ENCODE measurements around the gene SUPT16H.
"Not testable (repeated sequence)": the region's sequence is repeated elsewhere in the genome, so short reads cannot be mapped to it uniquely, and the experiment has no call there.

The SUPT16H gene

DNA sequence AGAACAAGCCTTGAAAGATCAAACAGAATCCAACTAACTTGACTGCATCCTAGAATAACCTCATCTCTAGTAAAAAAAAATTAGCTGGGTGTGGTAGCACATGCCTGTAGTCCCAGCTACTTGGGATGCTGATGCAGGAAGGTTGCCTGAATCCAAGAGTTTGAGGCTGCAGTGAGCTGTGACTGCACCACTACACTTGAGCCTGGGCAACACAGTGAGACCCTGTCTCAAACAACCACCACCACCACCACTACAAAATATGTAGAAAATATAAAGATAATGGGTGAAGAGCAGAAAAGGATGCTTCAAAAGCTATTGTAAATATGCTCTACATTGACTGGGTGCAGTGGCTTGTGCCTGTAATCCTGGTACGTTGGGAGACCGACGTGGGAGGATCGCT lies 27.3 kb downstream of the SUPT16H start:
- DNase-seq, result no peak

DNA sequence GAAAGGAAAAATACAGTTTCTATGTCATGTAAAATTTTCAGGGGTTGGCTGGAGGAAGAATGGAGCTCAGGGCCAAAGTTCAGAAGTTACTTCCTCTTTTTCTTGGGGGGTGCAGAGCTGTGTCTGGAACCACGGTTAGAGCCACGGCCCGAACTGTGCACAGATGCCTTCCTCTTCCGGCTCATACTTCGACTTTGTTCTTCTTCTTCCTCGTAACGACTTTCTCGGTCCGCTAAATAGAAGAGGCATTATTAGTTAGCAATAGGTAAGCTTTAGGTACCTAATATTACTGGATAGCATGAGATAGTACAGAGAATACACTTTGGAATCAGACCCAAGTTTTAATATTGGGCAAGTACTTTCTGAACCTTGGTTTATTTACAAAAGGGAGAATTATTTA lies 31.2 kb downstream of the SUPT16H start:
- DNase-seq, result no peak

DNA sequence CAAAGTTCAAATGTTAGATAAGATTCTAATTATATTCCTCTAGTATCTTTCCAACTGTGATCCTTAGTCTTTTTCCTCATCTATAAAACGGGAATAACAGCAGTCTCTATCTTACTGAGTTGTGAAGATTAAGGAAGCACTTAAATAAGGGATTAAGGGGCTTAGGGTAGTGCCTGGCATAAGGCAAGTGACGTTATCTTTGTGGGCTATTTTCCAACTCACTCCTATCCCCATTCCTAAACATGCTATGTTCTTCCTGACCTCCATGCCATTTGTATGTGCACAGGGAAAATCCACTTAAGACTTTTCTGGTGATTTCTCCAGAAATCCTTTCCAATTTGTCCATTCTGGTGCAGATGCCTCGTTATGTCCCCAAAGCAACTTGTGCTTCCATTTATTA lies 33.3 kb downstream of the SUPT16H start:
- DNase-seq, result no peak

DNA sequence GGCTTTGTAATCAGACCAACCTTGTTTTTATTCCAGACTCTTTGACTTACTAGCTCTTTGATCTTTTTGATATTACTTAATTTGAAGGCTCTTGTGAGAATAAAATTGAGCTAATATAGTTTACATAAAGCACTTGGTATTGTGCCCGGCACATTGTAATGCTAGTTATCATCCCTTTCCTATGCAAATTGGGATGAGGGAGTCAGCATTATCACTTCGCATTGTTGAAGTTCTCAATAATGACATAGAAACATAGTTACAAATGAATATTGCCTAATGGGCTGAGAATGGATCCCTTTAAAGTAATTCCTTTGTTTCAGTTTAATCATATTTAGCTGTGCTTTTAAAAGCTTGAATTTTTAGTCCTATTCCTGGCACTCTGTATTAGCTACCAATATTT lies 36.6 kb downstream of the SUPT16H start:
- no peak for DNase-seq

DNA sequence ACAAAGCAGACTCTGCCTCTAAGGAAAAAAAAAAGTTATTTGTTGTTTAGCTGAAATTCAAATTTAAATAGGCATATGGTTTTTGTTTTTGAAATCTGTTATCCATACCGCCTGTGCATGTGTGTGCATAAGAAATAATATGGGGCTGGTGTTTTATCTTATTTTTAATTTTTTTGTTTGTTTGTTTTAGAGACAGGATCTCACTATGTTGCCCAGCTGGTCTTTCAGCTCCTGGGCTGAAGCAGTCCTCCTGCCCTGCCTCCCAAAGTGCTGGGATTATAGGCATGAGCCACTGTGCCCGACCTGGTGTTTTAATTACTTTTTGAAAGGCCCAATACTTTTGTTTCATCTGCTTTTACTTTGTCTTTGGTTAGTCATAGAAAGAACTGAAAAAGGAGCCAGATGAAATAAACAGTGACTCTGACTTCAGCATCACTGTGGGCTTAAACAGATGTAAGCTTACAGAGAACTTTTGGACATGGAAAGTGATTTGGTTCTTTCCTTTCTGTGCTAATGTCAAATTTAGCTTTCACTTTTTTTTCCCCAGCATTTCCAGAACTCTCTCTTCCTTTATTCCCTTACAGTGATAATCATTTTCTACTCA lies 37.2 kb downstream of the SUPT16H start:
- no peak for DNase-seq

DNA sequence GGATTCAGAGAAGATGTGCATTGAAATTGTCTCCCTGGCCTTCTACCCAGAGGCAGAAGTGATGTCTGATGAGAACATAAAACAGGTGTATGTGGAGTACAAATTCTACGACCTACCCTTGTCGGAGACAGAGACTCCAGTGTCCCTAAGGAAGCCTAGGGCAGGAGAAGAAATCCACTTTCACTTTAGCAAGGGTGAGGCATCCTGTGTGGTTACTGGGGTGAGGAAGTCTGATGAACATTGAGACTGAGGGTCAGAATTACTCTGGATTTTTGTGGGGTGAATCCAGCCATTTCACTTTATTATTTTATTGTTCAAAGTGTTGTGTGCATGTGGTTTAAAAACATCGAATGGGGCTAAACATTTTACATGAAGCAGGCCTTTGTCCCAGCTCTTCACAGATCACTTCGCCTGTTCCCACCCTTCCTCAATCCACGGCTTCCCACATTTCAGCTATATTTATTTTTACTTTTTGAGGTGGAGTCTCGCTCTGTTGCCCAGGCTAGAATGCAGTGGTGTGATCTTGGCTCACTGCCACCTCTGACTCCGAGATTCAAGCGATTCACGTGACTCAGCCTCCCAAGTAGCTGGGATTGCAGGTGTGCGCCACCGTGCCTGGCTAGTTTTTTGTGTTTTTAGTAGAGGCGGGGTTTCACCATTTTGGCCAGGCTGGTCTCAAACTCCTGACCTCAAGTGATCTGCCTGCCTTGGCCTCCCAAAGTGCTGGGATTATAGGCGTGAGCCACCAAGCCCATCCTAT lies 40.6 kb downstream of the SUPT16H start:
- DNase-seq, result no peak

DNA sequence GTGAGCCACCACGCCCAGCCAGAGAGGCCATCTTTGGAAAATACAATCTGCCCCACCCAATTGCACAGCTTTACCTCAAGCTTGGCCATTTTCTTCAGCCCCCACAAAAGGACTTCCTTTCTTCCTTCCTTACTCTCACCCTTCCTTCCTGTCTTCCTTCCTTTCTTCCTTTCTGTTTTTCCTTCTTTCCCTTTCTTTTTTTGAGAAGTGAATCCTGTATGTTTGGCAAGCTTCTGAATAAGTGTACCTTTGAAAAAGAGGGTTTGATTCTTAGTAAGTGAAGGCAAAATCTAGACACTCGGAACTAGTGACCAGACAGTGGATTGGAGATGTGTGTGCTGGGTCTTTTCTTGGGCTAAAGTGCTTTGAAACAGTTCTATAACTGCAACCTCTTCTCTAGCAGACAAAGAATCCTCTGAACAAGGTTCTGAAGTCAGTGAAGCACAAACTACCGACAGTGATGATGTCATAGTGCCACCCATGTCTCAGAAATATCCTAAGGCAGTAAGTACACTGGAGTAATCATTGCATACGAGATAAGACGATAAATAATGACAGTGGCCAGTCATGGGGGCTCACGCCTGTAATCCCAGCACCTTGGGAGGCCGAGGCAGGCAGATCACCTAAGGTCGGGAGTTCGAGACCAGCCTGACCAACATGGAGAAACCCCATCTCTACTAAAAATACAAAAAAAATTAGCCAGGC lies 49.5 kb downstream of the SUPT16H start:
- no peak for DNase-seq

DNA sequence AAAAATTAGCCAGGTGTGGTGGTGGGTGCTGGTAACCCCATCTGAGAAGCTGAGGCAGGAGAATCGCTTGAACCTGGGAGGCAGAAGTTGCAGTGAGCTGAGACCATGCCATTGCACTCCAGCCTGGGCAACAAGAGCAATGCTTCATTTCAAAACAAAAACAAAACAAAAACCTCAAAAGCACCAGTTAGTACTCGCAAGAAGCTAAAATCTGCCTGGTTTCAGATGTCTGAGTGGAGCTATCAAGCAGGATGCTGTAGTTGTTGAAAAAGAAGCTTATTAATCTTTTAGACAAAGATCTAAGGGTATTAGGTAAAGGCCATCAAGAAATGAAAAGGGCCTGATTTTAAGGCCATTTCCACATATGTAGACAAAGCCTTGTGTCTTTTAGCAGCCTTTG lies 50.9 kb downstream of the SUPT16H start:
- no peak for DNase-seq

DNA sequence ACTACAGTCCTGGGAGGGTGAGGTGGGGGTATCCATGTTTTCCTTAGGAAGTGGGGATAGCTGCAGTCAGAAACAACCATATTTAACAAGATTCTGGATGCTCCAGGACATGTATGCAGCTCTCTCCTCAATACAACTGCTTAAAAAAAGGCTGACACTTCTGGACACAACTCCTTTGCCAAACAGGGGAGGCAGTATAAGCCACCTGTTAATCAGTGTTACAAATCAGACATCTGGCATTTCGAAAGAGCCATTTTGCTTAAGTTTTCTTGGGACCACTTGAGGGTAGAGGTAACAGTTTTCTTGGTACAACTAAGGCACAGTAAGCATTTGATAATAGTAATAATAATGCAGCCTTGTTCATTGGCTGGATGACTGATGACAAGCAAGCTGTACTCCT lies 56.8 kb downstream of the SUPT16H start:
- no peak for DNase-seq

DNA sequence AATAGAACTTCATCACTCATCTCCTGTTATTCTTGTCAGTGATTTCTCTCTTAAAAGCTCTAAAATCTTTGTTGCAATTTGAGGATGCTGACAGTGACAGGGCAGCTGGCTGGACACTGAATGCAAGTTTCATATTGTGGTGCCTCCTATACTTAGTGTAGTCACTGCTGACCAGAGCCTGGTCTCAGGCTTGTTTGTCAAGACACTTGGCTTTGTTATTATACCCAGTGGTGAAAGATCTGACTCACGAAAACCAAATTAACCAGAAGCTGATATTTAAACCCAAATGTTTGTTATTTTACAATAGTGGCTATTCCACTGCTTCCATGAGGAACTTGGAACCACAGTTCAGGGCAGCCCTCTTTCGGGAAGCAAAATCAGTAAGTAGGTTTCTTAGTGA lies 61.1 kb downstream of the SUPT16H start:
- DNase-seq, result no peak

DNA sequence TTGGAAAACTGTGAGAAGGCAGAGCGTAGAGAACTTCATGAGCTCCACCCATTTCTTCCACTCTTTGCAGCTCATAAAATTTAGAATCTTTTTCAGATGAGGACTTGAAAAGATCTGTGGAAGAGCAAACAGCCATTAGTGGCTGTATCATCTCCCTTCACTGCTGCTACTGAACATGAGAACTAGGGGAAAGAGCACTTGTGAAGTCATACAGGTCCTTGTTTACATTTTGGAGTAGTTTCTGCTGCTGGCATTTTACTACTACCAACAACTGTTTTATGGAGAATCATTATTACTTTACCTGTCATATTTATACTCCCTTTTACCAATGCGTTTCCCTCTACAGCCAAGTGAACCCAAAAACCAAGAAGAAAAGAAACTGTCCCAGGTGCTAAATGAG lies 62.9 kb downstream of the SUPT16H start:
- no peak for DNase-seq

DNA sequence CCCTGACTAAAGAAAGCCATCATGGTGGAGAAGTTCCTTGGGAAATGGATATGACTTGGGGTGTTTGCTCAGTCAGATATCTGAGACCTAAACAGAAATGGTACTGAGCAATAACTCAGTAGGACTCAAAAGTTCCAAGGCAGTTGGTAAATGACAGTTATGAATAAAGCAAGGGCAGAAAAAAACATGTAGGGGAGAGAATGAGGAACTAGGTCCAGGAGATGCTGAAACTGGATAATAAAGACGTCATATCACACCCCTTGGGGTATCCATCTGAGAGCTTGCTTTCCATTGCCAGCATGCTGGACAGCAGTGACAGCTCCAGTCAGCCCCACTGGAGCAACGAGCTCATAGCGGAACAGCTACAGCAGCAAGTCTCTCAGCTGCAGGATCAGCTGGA lies 66.4 kb downstream of the SUPT16H start:
- no peak for DNase-seq

DNA sequence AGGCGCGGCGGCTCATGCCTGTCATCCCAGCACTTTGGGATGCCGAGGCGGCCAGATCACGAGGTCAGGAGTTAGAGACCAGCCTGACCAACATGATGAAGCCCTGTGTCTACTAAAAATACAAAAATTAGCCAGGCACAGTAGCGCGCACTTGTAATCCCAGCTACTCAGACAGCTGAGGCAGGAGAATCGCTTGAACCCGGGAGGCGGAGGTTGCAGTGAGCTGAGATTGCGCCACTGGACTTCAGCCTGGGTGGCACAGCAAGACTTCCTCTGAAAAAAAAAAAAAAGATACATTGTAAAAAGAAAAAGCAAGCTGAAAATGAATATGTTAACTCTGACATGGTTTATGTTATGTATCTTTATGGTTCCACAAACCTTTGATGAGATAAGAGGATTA lies 70.3 kb downstream of the SUPT16H start:
- no peak for DNase-seq

DNA sequence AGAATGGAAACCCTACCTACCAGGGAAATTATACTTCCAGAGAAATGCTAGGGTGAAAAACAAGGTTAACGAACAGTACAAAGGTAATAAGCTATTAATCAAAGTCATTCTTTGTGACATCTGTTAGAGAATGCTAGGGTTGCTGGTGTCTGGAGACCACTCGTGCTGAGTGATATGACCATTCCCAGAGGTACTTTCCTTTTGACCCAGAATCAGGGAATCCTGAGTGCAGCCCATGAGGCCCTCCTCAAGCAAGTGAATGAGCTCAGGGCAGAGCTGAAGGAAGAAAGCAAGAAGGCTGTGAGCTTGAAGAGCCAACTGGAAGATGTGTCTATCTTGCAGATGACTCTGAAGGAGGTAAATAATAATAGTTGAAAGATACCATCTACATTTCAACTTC lies 72.2 kb downstream of the SUPT16H start:
- no peak for DNase-seq

DNA sequence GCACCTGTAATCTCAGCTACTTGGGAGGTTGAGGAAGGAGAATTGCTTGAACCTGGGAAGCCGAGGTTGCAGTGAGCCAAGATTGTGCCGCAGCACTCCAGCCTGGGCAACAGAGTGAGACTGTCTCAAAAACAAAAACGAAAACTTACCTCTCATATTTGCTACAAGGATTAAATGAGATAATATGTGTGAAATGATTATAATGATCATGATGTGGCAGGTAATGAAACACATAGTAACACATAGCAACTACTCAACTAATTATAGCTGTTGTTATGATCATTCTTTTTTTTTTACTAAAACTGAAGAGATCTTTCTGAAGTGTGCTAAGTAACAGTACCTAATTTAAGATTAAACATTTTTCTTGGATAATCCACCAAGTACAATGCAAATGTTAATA lies 73.9 kb downstream of the SUPT16H start:
- no peak for DNase-seq

DNA sequence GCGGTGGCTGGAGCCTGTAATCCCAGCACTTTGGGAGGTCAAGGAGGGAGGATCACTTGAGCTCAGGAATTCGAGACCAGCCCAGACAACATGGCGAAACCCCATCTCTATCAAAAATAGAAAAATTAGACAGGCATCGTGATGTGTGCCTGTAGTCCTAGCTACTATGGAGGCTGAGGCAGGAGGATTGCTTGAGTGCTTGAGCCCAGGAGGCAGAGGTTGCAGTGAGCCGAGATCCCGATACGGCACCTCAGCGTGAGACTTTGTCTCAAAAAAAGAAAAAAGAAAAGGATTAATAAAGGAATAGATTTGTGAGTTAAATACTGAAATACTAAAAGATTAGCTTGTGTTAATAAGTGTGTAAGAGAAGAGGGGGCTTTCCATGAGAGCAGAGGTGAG lies 74.6 kb downstream of the SUPT16H start:
- no peak for DNase-seq

DNA sequence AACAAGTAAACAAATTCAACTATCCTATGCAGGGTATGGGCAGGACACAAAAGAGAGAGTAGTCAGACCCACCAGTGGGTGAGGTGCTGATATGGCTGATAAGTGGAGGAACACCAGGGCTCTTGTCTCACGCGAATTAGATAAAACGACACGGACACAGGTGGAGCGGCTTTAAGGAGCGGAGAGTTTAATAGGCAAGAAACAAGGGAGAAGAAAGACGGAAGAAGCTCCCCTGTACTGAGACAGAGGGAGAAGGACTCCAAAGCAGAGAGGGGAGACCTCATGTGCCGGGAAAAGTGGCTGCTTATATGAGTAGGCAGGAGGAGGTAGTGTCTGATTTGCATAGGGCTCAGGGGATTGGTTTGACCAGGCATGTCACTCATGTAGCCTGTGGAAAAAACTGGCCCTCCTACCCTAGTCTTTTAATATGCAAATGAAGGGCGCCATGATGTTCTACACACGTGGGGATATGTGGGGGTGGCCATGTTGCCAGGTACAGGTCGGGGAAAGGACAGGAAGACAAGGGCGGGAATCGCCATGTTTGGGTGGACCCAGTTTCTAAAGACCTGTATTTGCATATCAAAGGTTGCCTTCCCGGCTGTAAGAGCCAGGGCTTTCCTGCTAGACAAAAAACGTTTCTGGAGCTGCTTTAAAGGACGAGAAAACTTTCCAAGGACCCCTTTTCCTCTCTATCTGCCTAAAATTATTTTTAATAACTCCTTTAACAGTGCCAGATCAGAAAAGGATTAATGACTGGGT lies 75.2 kb downstream of the SUPT16H start:
- peak; percentile 62 for DNase-seq

DNA sequence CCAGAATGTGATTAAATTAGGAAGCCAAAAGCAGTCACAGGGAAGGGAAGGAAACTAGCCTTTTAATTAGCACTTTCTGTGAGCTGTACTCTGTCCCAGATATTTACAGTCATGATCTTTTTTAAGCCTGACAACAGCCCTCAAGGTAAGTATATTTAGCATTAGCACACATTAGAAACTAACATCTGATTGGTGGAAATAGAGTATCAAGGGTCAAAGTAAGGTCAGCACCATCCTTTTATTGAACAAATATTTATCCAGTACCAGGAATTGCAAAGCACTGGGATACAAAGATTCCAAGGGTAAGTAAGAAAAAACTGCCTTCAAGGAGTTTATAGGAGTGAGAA lies 75.7 kb downstream of the SUPT16H start:
- DNase-seq, result no peak

DNA sequence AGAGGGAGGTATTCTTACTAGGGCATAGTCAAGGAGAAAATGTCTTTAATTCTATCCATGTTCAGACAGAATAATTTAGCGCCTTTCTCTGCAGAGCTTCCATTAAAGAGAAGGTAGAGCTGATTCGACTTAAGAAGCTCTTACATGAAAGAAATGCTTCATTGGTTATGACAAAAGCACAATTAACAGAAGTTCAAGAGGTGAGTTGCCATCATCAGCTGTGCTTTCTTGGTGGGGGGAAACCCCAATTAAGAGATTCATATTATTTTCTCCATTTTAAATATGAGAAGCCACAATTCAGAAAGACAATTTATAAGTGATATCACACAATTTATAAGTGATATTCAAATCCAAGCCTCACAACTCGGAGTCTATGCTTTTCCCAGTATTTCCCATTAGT lies 76.2 kb downstream of the SUPT16H start:
- DNase-seq, result no peak

DNA sequence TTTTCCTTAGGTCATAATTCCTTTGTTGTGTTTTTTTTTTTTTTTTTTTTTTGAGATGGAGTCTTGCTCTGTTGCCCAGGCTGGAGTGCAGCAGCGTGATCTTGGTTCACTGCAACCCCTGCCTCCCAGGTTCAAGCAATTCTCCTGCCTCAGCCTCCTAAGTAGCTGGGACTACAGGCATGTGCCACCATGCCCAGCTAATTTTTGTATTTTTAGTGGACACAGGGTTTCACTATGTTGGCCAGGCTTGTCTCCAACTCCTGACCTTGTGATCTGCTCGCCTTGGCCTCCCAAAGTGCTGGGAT lies 81.0 kb downstream of the SUPT16H start:
- DNase-seq, result not testable (repeated sequence)

DNA sequence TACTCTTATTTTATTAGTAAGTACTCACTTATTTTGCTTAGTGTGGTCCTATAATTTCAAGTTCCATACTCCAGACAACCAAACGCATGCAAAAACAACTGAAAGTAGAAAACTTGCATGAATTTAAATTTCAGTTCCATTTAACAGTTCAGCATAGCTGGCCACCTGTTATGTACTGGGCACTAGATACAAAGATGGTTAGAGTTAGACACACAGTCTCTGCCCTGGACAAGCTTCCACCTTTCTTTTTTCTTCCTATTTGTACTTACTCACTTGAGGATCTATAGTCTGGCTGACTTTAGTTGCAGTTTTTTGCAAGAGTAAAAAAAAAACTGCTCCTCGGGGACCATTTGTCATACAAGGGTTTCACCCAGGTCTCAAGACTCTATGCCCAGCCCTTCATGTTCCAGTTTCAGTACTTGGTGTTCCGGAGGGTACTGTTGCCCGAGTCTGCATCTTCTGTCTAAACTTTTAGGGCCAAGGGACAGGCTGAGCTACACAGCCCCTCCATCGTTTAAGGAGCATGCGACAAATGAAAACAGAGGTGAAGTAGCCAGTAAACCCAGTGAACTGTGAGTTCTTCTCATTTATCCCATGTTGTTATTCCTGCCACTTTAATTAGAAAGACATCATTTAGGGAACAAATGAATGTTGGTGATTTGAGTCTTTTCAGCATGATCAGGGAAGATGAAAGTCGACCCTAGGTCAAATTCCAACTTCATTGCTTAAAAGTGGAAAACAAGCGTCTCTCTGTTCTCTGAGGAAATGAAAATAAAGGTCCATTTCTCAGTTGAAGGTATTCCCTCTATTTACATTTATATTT lies 81.6 kb downstream of the SUPT16H start:
- no peak for DNase-seq

Data from activated CD4-positive, alpha-beta T cell treated with anti-CD3 and anti-CD28 coated beads for 1 hour (primary cell).